Measurements from ENCODE around the gene MGAT3. TPM values are rescaled to one million over a fixed set of nuclear protein-coding genes. Genes with fewer than 3 reads are reported as not detected.

MGAT3 gene
- polyA plus RNA-seq, 1 donor from 2014 or later: 29.1 TPM

GRCh38 chr22:39474351-39475111 lies 17.7 kb downstream of the MGAT3 start:
- H3K79me2 ChIP-seq (replicated peaks; ENCODE audit: insufficient read depth, low read length): no peaks in the 10 kb centered on the region
- no peaks in the 10 kb centered on the region for H4K20me1 ChIP-seq (ENCODE audit: insufficient read depth)
- no peak overlapping the region for H3K9ac ChIP-seq (ENCODE audit: low read length)
- H3K36me3 ChIP-seq (ENCODE audit: insufficient read depth, low read length): no peaks in the 10 kb centered on the region
- no peak overlapping the region for H3K4me2 ChIP-seq (ENCODE audit: low read length)
- H3F3A ChIP-seq (ENCODE audit: insufficient read depth, low read length, poor library complexity, severe bottlenecking): no peaks in the 10 kb centered on the region
- H3K27ac ChIP-seq (ENCODE audit: low read length): no peak overlapping the region
- H2AFZ ChIP-seq (ENCODE audit: low read depth, low read length): no peak overlapping the region
- no peaks in the 10 kb centered on the region for H3K27me3 ChIP-seq (ENCODE audit: insufficient read depth, low read depth, low read length)
- TF ChIP-seq TAF1 (IDR thresholded peaks at IDR 0.05; ENCODE audit: low read depth) (no peak), REST (IDR thresholded peaks at IDR 0.05; ENCODE audit: borderline replicate concordance) (no peak), CTCF (IDR thresholded peaks at IDR 0.05; ENCODE audit: poor library complexity, severe bottlenecking) (no peak), RAD21 (conservative IDR thresholded peaks at IDR 0.05) (no peak), SMC3 (conservative IDR thresholded peaks at IDR 0.05; ENCODE audit: poor library complexity) (no peak), EZH2 (IDR thresholded peaks at IDR 0.05; ENCODE audit: borderline replicate concordance, insufficient read depth, low read length, poor library complexity, severe bottlenecking) (no peak), MXI1 (conservative IDR thresholded peaks at IDR 0.05; ENCODE audit: poor library complexity, severe bottlenecking) (no peak), POLR2AphosphoS5 (IDR thresholded peaks at IDR 0.05) (no peak), EP300 (conservative IDR thresholded peaks at IDR 0.05; ENCODE audit: poor library complexity, severe bottlenecking) (no peak)
- H3K9me2 ChIP-seq (ENCODE audit: insufficient read depth, low read length): no peaks in the 10 kb centered on the region
- H3K4me3 ChIP-seq (ENCODE audit: low read length): no peak overlapping the region
- H3K9me3 ChIP-seq (ENCODE audit: low read length): no peaks in the 10 kb centered on the region

GRCh38 chr22:39475337-39475736 lies 18.5 kb downstream of the MGAT3 start:
- no peak for TF ChIP-seq SMC3 (conservative IDR thresholded peaks at IDR 0.05; ENCODE audit: poor library complexity)
- TF ChIP-seq EP300 (conservative IDR thresholded peaks at IDR 0.05; ENCODE audit: poor library complexity, severe bottlenecking): no peak
- TF ChIP-seq REST (IDR thresholded peaks at IDR 0.05; ENCODE audit: borderline replicate concordance): no peak
- no peak for TF ChIP-seq POLR2AphosphoS5 (IDR thresholded peaks at IDR 0.05)
- TF ChIP-seq CTCF (IDR thresholded peaks at IDR 0.05; ENCODE audit: poor library complexity, severe bottlenecking): no peak
- no peak for TF ChIP-seq MXI1 (conservative IDR thresholded peaks at IDR 0.05; ENCODE audit: poor library complexity, severe bottlenecking)
- TF ChIP-seq RAD21 (conservative IDR thresholded peaks at IDR 0.05): no peak
- no peak for TF ChIP-seq TAF1 (IDR thresholded peaks at IDR 0.05; ENCODE audit: low read depth)
- no peak for TF ChIP-seq EZH2 (IDR thresholded peaks at IDR 0.05; ENCODE audit: borderline replicate concordance, insufficient read depth, low read length, poor library complexity, severe bottlenecking)
- Histone ChIP-seq H3K9me3 (ENCODE audit: low read length) (no peaks in the 10 kb centered on the region), H3K9ac (ENCODE audit: low read length) (no peak overlapping the region), H3K9me2 (ENCODE audit: insufficient read depth, low read length) (no peaks in the 10 kb centered on the region), H3K79me2 (replicated peaks; ENCODE audit: insufficient read depth, low read length) (no peaks in the 10 kb centered on the region), H2AFZ (ENCODE audit: low read depth, low read length) (no peak overlapping the region), H3K4me2 (ENCODE audit: low read length) (no peak overlapping the region), H3F3A (ENCODE audit: insufficient read depth, low read length, poor library complexity, severe bottlenecking) (no peaks in the 10 kb centered on the region), H3K4me3 (ENCODE audit: low read length) (no peak overlapping the region), H3K27ac (ENCODE audit: low read length) (no peak overlapping the region), H3K36me3 (ENCODE audit: insufficient read depth, low read length) (no peaks in the 10 kb centered on the region), H4K20me1 (ENCODE audit: insufficient read depth) (no peaks in the 10 kb centered on the region), H3K27me3 (ENCODE audit: insufficient read depth, low read depth, low read length) (no peaks in the 10 kb centered on the region)

Measured in neural cell (in vitro differentiated cells).